Vagina (tissue), 2 donors: Measurements from ENCODE around the gene CDK9. TPM values are rescaled to one million over a fixed set of nuclear protein-coding genes. Genes with fewer than 3 reads are reported as not detected.

ENCODE experiments used
- DNase-seq, 2 donors: peaks; one replicate each; pipeline ENCODE4 v3.0.0-alpha.2; 2017; ENCODE audit errors: extremely low spot score in 2 of 2
- H3K27ac ChIP-seq: fragments of 200-600 bp; sonication (generic); one replicate; pipeline ENCODE4 v1.5.1; 2019
- H3K27me3 ChIP-seq: fragments of 200-600 bp; sonication (generic); one replicate; pipeline ENCODE4 v1.5.1; 2019
- H3K36me3 ChIP-seq, 2 donors: fragments of 200-600 bp; sonication (generic); one replicate each; pipeline ENCODE4 v1.5.1; 2017 to 2019
- H3K4me1 ChIP-seq: fragments of 200-600 bp; sonication (generic); one replicate; pipeline ENCODE4 v1.5.1; 2019
- H3K4me3 ChIP-seq, 2 donors: fragments of 200-600 bp; sonication (generic); 1 replicate in 1 of 2; 2 replicates in 1 of 2; pipeline ENCODE4 v1.5.1; 2016 to 2019
- H3K9me3 ChIP-seq: fragments of 200-600 bp; sonication (generic); one replicate; pipeline ENCODE4 v1.5.1; 2019
- POLR2A ChIP-seq, 2 donors: fragments of 450-650 bp; IDR thresholded peaks; one replicate each; pipeline ENCODE4 v1.6.1; 2017; ENCODE audit warnings: antibody characterized with exemption in 2 of 2, mild to moderate bottlenecking in 2 of 2, moderate library complexity in 2 of 2
- POLR2AphosphoS5 ChIP-seq, 2 donors: sonication (generic); formaldehyde crosslinking; IDR thresholded peaks; one replicate each; pipeline ENCODE4 v1.9.0; 2017; ENCODE audit warnings: antibody characterized with exemption in 2 of 2, mild to moderate bottlenecking in 2 of 2, low read depth in 1 of 2; ENCODE audit not compliant: insufficient read depth in 1 of 2
- intact Hi-C: fragments of 100-400 bp; cut with DNase I; formaldehyde crosslinking; loops from one replicate; pipeline ENCODE4 v1.15.1; 2023
- total RNA-seq: library from RNA; depleted of rRNA; stranded (reverse); fragments of >200 nt; gene quantifications from one replicate; pipeline ENCODE4 v1.2.3, GENCODE V29; 2016
- TF ChIP-seq, protein P1 (sequence below), 3 experiments: fragments of 450-650 bp in 2 of 3; fragments of 200-600 bp in 1 of 3; sonication (generic) in 1 of 3; IDR thresholded peaks; one replicate each; pipeline ENCODE4 v1.5.1; 2017 to 2019; ENCODE audit warnings: antibody characterized with exemption in 3 of 3, mild to moderate bottlenecking in 2 of 3, moderate library complexity in 2 of 3

CDK9 gene
- total RNA-seq, 1 donor from 2014 or later = 66.3 TPM

DNA sequence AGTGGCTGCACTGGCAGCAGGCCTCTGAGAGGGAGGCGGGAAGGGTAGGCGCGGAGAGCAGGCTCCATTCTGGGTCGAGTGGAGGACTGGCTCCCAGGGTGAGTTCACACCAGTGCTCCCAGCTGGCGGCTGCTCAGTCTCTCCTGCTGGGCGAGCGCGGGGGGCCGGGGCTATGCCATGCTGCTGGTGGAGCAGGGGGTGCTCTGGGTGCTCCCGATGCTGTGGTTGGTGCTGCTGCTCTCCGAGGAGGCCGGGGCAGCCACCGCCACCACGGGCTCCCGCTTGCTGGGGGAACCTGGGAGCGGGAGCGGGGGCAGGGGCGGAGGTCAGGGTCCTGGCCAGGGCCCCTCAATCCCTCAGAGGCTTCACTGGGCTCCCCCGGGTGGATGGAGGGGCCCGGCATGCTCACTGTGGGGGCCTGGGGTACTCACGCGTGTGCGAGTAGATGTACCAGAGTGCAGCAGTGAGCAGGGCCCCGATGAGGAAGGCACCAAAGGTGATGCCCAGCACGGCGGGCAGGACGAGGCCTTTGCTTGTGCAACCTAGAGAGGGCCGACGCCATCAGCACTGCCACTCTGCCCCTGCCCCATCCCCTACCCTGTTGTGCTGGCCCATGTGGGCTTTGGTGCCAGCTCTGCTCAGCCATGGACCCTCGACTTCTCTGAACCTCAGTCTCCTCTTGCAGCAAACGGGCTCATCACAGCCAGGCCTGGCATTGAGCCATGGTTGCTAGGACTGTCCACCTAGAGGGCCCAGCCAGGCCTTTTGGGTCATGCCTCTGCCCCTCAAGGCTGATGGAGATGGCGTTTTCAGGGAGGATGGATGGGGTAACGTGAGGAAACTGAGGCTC lies 29.9 kb downstream of the CDK9 start:
- TF ChIP-seq, protein P1, sequence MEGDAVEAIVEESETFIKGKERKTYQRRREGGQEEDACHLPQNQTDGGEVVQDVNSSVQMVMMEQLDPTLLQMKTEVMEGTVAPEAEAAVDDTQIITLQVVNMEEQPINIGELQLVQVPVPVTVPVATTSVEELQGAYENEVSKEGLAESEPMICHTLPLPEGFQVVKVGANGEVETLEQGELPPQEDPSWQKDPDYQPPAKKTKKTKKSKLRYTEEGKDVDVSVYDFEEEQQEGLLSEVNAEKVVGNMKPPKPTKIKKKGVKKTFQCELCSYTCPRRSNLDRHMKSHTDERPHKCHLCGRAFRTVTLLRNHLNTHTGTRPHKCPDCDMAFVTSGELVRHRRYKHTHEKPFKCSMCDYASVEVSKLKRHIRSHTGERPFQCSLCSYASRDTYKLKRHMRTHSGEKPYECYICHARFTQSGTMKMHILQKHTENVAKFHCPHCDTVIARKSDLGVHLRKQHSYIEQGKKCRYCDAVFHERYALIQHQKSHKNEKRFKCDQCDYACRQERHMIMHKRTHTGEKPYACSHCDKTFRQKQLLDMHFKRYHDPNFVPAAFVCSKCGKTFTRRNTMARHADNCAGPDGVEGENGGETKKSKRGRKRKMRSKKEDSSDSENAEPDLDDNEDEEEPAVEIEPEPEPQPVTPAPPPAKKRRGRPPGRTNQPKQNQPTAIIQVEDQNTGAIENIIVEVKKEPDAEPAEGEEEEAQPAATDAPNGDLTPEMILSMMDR (IDR thresholded peaks at IDR 0.05) = no peak
- TF ChIP-seq POLR2AphosphoS5 (IDR thresholded peaks at IDR 0.05; ENCODE audit: insufficient read depth in 1 of 2, low read depth in 1 of 2) = no peak
- no peaks in the 10 kb centered on the region for H3K9me3 ChIP-seq
- no peak for DNase-seq
- H3K4me1 ChIP-seq = no peaks in the 10 kb centered on the region
- H3K27me3 ChIP-seq = no peaks in the 10 kb centered on the region
- no peak overlapping the region for H3K4me3 ChIP-seq
- intact Hi-C loops = no loop called here
- H3K36me3 ChIP-seq = peaks cover 0 to 58% of the 10 kb centered on the region in 2 donors
- H3K27ac ChIP-seq = no peak overlapping the region

DNA sequence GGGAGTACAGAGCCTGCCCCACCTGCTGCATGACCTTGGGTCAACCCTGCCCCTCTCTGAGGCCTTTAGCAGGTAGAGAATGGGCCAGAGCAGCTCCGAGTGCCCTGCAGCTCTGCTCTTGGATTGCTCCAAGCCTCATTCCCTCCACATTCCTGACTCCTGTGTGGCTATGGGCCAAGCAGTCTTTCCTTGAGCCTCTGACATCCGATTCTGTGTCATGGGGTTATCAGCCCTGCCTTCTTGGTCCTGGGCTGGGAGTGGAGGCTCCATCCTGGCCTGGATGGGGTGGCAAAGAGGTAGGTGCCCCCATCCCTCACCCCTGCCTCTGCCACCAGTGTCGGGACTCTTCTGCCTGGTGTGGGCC lies 30.5 kb downstream of the CDK9 start:
- Histone ChIP-seq H3K27ac (no peak overlapping the region), H3K36me3 (peaks cover 0 to 54% of the 10 kb centered on the region in 2 donors), H3K9me3 (no peaks in the 10 kb centered on the region), H3K27me3 (no peaks in the 10 kb centered on the region), H3K4me3 (no peak overlapping the region), H3K4me1 (no peaks in the 10 kb centered on the region)
- TF ChIP-seq POLR2A (IDR thresholded peaks at IDR 0.05) = no peak
- TF ChIP-seq, protein P1 (IDR thresholded peaks at IDR 0.05) = no peak
- no peak for TF ChIP-seq POLR2AphosphoS5 (IDR thresholded peaks at IDR 0.05; ENCODE audit: insufficient read depth in 1 of 2, low read depth in 1 of 2)
- DNase-seq = no peak
- intact Hi-C loops = no loop called here

DNA sequence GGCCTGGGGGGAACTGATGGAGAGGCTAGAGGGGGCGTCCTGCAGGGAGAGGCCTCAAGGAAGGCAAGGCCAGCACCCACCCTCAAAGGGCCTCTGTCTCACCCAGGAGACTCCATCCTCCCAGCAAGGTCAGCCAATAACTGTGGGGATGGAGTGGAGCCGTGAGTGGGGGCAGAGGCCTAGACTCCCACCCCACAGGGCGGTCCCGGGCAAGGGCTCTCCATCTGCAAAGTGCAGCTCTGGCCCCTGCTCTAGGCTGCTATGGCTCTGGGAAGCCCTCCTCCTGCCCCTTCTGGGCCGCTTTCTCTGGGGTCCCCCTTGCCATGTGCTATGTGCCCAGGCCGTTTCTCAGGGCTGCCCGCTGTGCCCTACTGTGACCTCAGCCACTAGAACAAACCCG lies 30.9 kb downstream of the CDK9 start:
- no peak for DNase-seq
- H3K27ac ChIP-seq = no peak overlapping the region

DNA sequence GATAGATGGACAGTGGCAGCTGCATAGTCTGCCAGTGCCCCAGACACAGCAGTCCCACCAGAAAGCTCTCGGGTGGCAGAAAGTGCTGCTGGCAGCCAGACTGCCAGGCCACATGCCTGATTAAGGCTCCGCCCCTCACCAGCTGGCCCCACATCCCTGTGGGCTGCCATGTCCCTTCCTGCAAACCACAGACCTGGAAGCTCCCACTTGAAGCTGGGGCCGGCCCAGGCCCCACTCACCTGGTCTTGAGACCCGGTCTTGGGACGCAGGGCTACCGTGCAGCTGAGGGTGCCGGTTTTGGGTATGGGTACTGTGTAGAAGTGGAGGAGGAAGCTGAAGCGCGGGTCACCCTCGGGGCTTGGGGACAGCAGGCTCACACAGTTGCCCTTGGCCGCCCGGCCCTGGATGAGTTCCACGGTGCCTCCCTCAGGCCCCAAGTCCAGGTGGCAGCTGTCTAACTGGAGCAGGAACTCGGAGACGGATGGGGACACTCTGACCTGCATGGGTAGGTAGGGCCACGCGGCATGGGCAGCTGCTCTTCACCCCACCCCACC lies 32.1 kb downstream of the CDK9 start:
- intact Hi-C loops = no loop called here
- Histone ChIP-seq H3K27me3 (no peaks in the 10 kb centered on the region), H3K4me3 (no peak overlapping the region), H3K9me3 (no peaks in the 10 kb centered on the region), H3K36me3 (peaks cover 0 to 49% of the 10 kb centered on the region in 2 donors), H3K27ac (no peak overlapping the region), H3K4me1 (peaks cover 5% of the 10 kb centered on the region)
- DNase-seq = no peak
- TF ChIP-seq, protein P1 (IDR thresholded peaks at IDR 0.05) = no peak
- no peak for TF ChIP-seq POLR2A (IDR thresholded peaks at IDR 0.05)
- TF ChIP-seq POLR2AphosphoS5 (IDR thresholded peaks at IDR 0.05; ENCODE audit: insufficient read depth in 1 of 2, low read depth in 1 of 2) = no peak

More for the DNA sequence above, 30.9 kb downstream of the CDK9 start:
- intact Hi-C loops = no loop called here
- TF ChIP-seq POLR2A (IDR thresholded peaks at IDR 0.05) (no peak), POLR2AphosphoS5 (IDR thresholded peaks at IDR 0.05; ENCODE audit: insufficient read depth in 1 of 2, low read depth in 1 of 2) (no peak)
- TF ChIP-seq, protein P1 (IDR thresholded peaks at IDR 0.05) = no peak
- Histone ChIP-seq H3K4me1 (no peaks in the 10 kb centered on the region), H3K36me3 (peaks cover 0 to 54% of the 10 kb centered on the region in 2 donors), H3K4me3 (no peak overlapping the region), H3K9me3 (no peaks in the 10 kb centered on the region), H3K27me3 (no peaks in the 10 kb centered on the region)

DNA sequence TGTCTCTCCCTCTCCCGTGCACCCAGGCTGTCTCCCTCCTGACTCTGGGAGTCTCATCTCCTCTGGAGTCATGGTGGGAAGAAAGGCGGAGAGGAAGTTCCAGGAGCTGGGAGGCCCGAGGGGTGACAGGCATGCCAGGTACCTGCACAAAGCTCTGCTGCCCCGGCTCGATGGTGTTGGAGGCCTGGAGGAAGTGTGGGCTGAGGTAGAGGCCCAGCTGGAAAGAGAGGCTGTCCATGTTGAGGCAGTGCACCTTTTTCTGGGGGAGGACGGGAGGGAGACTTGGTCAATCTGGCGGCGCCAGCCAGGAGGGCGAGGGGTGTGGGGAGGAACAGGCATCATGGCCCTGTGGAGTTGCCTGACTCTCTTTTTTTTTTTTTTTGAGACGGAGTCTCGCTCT lies 32.7 kb downstream of the CDK9 start:
- peaks cover 6% of the 10 kb centered on the region for H3K4me1 ChIP-seq
- no peaks in the 10 kb centered on the region for H3K27me3 ChIP-seq
- DNase-seq = no peak
- no peaks in the 10 kb centered on the region for H3K9me3 ChIP-seq
- peaks cover 0 to 43% of the 10 kb centered on the region in 2 donors for H3K36me3 ChIP-seq
- no peak overlapping the region for H3K4me3 ChIP-seq
- TF ChIP-seq POLR2AphosphoS5 (IDR thresholded peaks at IDR 0.05; ENCODE audit: insufficient read depth in 1 of 2, low read depth in 1 of 2) (no peak), POLR2A (IDR thresholded peaks at IDR 0.05) (no peak)
- TF ChIP-seq, protein P1 (IDR thresholded peaks at IDR 0.05) = no peak
- H3K27ac ChIP-seq = no peak overlapping the region
- intact Hi-C loops = no loop called here
